GM23338 (cell line): Measurements from ENCODE around the gene FAM174C. TPM values are rescaled to one million over a fixed set of nuclear protein-coding genes. Genes with fewer than 3 reads are reported as not detected.

Experiments
- ATAC-seq: fragments of 200-7000 bp; cut with Tn5 transposase; 3 replicates; pipeline ENCODE4 v1.9.1; 2020
- DNase-seq: peaks from one replicate; pipeline ENCODE4 v3.0.0-alpha.2; 2015; ENCODE audit warnings: low spot score
- H2AFZ ChIP-seq: fragments of 200-600 bp; sonication (generic); 2 replicates; pipeline ENCODE4 v1.8.0; 2016; ENCODE audit warnings: antibody characterized with exemption, mild to moderate bottlenecking, moderate library complexity
- H3F3A ChIP-seq: fragments of 200-600 bp; sonication (generic); replicated peaks from 2 replicates; pipeline ENCODE4 v1.8.0; 2017; ENCODE audit warnings: antibody characterized with exemption, mixed run types, low read depth
- H3K27ac ChIP-seq: fragments of 200-600 bp; sonication (generic); 2 replicates; pipeline ENCODE4 v1.6.1; 2016; ENCODE audit warnings: low read depth
- H3K27me3 ChIP-seq: fragments of 200-600 bp; sonication (generic); 2 replicates; pipeline ENCODE4 v1.8.0; 2016; ENCODE audit warnings: mild to moderate bottlenecking, mixed run types, moderate library complexity; ENCODE audit not compliant: insufficient read depth
- H3K36me3 ChIP-seq: fragments of 200-600 bp; sonication (generic); 2 replicates; pipeline ENCODE4 v1.8.0; 2016; ENCODE audit warnings: mild to moderate bottlenecking; ENCODE audit not compliant: insufficient read depth
- H3K4me1 ChIP-seq: fragments of 200-600 bp; sonication (generic); 2 replicates; pipeline ENCODE4 v1.8.0; 2016; ENCODE audit warnings: mild to moderate bottlenecking, moderate library complexity; ENCODE audit not compliant: insufficient read depth
- H3K4me2 ChIP-seq: fragments of 200-600 bp; sonication (generic); 2 replicates; pipeline ENCODE4 v1.7.1; 2017; ENCODE audit warnings: mixed run types
- H3K4me3 ChIP-seq: fragments of 200-600 bp; sonication (generic); 2 replicates; pipeline ENCODE4 v1.6.1; 2016; ENCODE audit warnings: mixed run types
- H3K79me2 ChIP-seq: fragments of 200-600 bp; sonication (generic); replicated peaks from 2 replicates; pipeline ENCODE4 v1.8.0; 2017; ENCODE audit warnings: mild to moderate bottlenecking; ENCODE audit not compliant: insufficient read depth
- H3K9me2 ChIP-seq: fragments of 200-600 bp; sonication (generic); 2 replicates; pipeline ENCODE4 v1.8.0; 2017; ENCODE audit not compliant: insufficient read depth
- H4K20me1 ChIP-seq: fragments of 200-600 bp; sonication (generic); replicated peaks from 2 replicates; pipeline ENCODE4 v1.8.0; 2017; ENCODE audit warnings: mild to moderate bottlenecking; ENCODE audit not compliant: insufficient read depth
- H3K27ac Mint-ChIP-seq: 2 replicates; pipeline ENCODE4 v1.8.0; 2020; ENCODE audit warnings: inconsistent platforms, mild to moderate bottlenecking, moderate library complexity, mixed read lengths
- H3K27me3 Mint-ChIP-seq: 3 replicates; pipeline ENCODE4 v1.8.0; 2022; ENCODE audit warnings: low read depth, mild to moderate bottlenecking, moderate library complexity, mixed read lengths, inconsistent platforms; ENCODE audit not compliant: insufficient read depth, poor library complexity
- H3K36me3 Mint-ChIP-seq: 3 replicates; pipeline ENCODE4 v1.8.0; 2021; ENCODE audit warnings: low read depth, mild to moderate bottlenecking, inconsistent platforms, moderate library complexity, mixed read lengths
- H3K4me1 Mint-ChIP-seq: 3 replicates; pipeline ENCODE4 v1.8.0; 2020; ENCODE audit warnings: mild to moderate bottlenecking, inconsistent platforms, mixed read lengths
- H3K4me3 Mint-ChIP-seq: 3 replicates; pipeline ENCODE4 v1.8.0; 2021; ENCODE audit warnings: moderate library complexity, mild to moderate bottlenecking, inconsistent platforms, mixed read lengths
- H3K9me3 Mint-ChIP-seq: 3 replicates; pipeline ENCODE4 v1.8.0; 2020; ENCODE audit warnings: moderate library complexity, mild to moderate bottlenecking, inconsistent platforms, mixed read lengths
- EZH2 ChIP-seq: fragments of 200-600 bp; sonication (generic); IDR thresholded peaks from one replicate; pipeline ENCODE4 v1.8.0; 2017; ENCODE audit warnings: antibody characterized with exemption, mild to moderate bottlenecking, low read depth; ENCODE audit not compliant: unreplicated experiment
- NANOG ChIP-seq: IDR thresholded peaks from 2 replicates; pipeline ENCODE4 v1.6.1; 2016; ENCODE audit warnings: antibody characterized with exemption, borderline replicate concordance
- ZNF114 ChIP-seq: fragments of 250-450 bp; sonication (Bioruptor Pico); IDR thresholded peaks from 2 replicates; pipeline ENCODE4 v1.5.0; 2020; ENCODE audit warnings: mild to moderate bottlenecking, moderate library complexity
- ZNF331 ChIP-seq: fragments of 250-450 bp; sonication (Bioruptor Pico); IDR thresholded peaks from 2 replicates; pipeline ENCODE4 v1.5.0; 2020; ENCODE audit warnings: low read depth, mild to moderate bottlenecking, moderate library complexity
- polyA plus RNA-seq: library from polyadenylated mRNA; unstranded; fragments of >200 nt; fragmentation: Nextera tagmentation; extraction: Ambion mirVana; gene quantifications from 2 replicates; pipeline ENCODE4 v1.2.1, GENCODE V29; 2016
- total RNA-seq: library from RNA; depleted of rRNA; stranded (reverse); fragments of >200 nt; shearing (Covaris generic); gene quantifications from 2 replicates; pipeline ENCODE4 v1.2.3, GENCODE V29; 2014
- TF ChIP-seq, protein P1 (sequence below): fragments of 250-450 bp; sonication (Bioruptor Pico); IDR thresholded peaks from 2 replicates; pipeline ENCODE4 v1.5.0; 2020; ENCODE audit warnings: mild to moderate bottlenecking, moderate library complexity
- TF ChIP-seq, protein P2 (sequence below): IDR thresholded peaks from 2 replicates; pipeline ENCODE4 v1.6.1; 2016; ENCODE audit warnings: antibody characterized with exemption
- TF ChIP-seq, protein P3 (sequence below): IDR thresholded peaks from one replicate; pipeline ENCODE4 v1.6.1; 2018; ENCODE audit warnings: antibody characterized with exemption; ENCODE audit not compliant: unreplicated experiment

The FAM174C gene
- total and polyA plus RNA-seq, 2 experiments from 2014 or later: 60.4 to 68.0 TPM

DNA sequence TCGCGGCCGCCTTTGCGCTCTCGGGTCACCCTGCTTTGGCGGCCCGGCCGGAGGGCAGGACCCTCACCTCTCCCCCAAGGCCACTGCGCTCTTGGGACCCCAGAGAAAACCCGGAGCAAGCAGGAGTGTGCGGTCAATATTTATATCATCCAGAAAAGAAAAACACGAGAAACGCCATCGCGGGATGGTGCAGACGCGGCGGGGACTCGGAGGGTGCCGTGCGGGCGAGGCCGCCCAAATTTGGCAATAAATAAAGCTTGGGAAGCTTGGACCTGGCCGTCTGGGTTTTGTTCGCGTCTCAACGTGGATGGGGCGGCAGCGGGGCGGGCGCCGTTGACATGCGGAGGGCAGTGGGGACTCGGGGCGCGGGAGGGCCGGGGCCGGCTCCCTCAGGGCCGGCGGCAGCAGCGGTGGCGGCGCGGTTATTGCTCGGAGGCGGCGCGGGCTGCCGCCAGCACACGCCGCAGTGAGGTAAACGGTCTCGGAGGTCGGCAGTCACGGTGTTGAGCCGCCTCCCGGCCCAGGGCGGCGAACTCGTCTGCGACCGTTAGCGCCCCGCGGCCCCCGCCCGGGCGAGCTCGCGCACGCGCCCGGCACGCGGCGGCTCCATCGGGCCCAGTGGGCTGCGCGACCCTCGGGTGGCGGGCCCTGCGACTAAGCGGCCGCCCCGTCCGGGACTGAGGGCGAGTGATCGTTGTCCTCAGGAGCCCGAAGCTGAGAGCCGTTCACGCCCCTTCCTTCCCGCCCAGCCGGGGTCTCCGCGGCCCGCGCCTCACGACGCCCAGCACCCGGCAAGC lies 47.0 kb upstream of the FAM174C start:
- H3K4me3 ChIP-seq: no peak overlapping the region
- no peaks in the 10 kb centered on the region for H3K9me3 Mint-ChIP-seq
- peaks cover 5% of the 10 kb centered on the region for H3K27me3 Mint-ChIP-seq
- H3K4me3 Mint-ChIP-seq: no peak overlapping the region
- H3K4me2 ChIP-seq: no peak overlapping the region
- TF ChIP-seq ZNF114 (CRISPR knock-in tag) (no peak), ZNF331 (CRISPR knock-in tag) (no peak), NANOG (no peak), EZH2 (no peak)
- TF ChIP-seq, protein P1, sequence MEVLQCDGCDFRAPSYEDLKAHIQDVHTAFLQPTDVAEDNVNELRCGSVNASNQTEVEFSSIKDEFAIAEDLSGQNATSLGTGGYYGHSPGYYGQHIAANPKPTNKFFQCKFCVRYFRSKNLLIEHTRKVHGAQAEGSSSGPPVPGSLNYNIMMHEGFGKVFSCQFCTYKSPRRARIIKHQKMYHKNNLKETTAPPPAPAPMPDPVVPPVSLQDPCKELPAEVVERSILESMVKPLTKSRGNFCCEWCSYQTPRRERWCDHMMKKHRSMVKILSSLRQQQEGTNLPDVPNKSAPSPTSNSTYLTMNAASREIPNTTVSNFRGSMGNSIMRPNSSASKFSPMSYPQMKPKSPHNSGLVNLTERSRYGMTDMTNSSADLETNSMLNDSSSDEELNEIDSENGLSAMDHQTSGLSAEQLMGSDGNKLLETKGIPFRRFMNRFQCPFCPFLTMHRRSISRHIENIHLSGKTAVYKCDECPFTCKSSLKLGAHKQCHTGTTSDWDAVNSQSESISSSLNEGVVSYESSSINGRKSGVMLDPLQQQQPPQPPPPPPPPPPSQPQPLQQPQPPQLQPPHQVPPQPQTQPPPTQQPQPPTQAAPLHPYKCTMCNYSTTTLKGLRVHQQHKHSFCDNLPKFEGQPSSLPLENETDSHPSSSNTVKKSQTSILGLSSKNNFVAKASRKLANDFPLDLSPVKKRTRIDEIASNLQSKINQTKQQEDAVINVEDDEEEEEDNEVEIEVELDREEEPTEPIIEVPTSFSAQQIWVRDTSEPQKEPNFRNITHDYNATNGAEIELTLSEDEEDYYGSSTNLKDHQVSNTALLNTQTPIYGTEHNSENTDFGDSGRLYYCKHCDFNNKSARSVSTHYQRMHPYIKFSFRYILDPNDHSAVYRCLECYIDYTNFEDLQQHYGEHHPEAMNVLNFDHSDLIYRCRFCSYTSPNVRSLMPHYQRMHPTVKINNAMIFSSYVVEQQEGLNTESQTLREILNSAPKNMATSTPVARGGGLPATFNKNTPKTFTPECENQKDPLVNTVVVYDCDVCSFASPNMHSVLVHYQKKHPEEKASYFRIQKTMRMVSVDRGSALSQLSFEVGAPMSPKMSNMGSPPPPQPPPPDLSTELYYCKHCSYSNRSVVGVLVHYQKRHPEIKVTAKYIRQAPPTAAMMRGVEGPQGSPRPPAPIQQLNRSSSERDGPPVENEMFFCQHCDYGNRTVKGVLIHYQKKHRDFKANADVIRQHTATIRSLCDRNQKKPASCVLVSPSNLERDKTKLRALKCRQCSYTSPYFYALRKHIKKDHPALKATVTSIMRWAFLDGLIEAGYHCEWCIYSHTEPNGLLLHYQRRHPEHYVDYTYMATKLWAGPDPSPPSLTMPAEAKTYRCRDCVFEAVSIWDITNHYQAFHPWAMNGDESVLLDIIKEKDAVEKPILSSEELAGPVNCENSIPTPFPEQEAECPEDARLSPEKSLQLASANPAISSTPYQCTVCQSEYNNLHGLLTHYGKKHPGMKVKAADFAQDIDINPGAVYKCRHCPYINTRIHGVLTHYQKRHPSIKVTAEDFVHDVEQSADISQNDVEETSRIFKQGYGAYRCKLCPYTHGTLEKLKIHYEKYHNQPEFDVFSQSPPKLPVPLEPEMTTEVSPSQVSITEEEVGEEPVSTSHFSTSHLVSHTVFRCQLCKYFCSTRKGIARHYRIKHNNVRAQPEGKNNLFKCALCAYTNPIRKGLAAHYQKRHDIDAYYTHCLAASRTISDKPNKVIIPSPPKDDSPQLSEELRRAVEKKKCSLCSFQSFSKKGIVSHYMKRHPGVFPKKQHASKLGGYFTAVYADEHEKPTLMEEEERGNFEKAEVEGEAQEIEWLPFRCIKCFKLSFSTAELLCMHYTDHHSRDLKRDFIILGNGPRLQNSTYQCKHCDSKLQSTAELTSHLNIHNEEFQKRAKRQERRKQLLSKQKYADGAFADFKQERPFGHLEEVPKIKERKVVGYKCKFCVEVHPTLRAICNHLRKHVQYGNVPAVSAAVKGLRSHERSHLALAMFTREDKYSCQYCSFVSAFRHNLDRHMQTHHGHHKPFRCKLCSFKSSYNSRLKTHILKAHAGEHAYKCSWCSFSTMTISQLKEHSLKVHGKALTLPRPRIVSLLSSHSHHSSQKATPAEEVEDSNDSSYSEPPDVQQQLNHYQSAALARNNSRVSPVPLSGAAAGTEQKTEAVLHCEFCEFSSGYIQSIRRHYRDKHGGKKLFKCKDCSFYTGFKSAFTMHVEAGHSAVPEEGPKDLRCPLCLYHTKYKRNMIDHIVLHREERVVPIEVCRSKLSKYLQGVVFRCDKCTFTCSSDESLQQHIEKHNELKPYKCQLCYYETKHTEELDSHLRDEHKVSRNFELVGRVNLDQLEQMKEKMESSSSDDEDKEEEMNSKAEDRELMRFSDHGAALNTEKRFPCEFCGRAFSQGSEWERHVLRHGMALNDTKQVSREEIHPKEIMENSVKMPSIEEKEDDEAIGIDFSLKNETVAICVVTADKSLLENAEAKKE: no peak
- TF ChIP-seq, protein P2, sequence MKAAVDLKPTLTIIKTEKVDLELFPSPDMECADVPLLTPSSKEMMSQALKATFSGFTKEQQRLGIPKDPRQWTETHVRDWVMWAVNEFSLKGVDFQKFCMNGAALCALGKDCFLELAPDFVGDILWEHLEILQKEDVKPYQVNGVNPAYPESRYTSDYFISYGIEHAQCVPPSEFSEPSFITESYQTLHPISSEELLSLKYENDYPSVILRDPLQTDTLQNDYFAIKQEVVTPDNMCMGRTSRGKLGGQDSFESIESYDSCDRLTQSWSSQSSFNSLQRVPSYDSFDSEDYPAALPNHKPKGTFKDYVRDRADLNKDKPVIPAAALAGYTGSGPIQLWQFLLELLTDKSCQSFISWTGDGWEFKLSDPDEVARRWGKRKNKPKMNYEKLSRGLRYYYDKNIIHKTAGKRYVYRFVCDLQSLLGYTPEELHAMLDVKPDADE: no peak
- TF ChIP-seq, protein P3, sequence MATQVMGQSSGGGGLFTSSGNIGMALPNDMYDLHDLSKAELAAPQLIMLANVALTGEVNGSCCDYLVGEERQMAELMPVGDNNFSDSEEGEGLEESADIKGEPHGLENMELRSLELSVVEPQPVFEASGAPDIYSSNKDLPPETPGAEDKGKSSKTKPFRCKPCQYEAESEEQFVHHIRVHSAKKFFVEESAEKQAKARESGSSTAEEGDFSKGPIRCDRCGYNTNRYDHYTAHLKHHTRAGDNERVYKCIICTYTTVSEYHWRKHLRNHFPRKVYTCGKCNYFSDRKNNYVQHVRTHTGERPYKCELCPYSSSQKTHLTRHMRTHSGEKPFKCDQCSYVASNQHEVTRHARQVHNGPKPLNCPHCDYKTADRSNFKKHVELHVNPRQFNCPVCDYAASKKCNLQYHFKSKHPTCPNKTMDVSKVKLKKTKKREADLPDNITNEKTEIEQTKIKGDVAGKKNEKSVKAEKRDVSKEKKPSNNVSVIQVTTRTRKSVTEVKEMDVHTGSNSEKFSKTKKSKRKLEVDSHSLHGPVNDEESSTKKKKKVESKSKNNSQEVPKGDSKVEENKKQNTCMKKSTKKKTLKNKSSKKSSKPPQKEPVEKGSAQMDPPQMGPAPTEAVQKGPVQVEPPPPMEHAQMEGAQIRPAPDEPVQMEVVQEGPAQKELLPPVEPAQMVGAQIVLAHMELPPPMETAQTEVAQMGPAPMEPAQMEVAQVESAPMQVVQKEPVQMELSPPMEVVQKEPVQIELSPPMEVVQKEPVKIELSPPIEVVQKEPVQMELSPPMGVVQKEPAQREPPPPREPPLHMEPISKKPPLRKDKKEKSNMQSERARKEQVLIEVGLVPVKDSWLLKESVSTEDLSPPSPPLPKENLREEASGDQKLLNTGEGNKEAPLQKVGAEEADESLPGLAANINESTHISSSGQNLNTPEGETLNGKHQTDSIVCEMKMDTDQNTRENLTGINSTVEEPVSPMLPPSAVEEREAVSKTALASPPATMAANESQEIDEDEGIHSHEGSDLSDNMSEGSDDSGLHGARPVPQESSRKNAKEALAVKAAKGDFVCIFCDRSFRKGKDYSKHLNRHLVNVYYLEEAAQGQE: no peak
- H3K27ac Mint-ChIP-seq: no peak overlapping the region
- H3K4me1 ChIP-seq: no peaks in the 10 kb centered on the region
- H3K27me3 ChIP-seq: no peaks in the 10 kb centered on the region
- ATAC-seq (no peak; the same call in 1 of the 3 replicates), DNase-seq (peak; percentile 66)
- peaks cover 4% of the 10 kb centered on the region for H4K20me1 ChIP-seq
- H3K36me3 Mint-ChIP-seq: peaks cover 8% of the 10 kb centered on the region
- H3K4me1 Mint-ChIP-seq: no peaks in the 10 kb centered on the region
- H3K27ac ChIP-seq: 0 out of 2 replicates have a peak overlapping the region, but pooled peaks have one; percentile 55
- no peaks in the 10 kb centered on the region for H3K9me2 ChIP-seq
- H2AFZ ChIP-seq: no peak overlapping the region
- H3F3A ChIP-seq: peaks cover 26% of the 10 kb centered on the region; the same call in 1 of the 2 replicates
- H3K36me3 ChIP-seq: no peaks in the 10 kb centered on the region
- H3K79me2 ChIP-seq: 0 out of 2 replicates have a peak, but pooled peaks cover 4% of the 10 kb centered on the region
